A549 (cell line): ENCODE data around the gene FOLR1. TPM values are rescaled to one million over a fixed set of nuclear protein-coding genes. Genes with fewer than 3 reads are reported as not detected.

ENCODE experiments used
- ATAC-seq, 2 experiments: fragments of 200-7000 bp in 1 of 2; fragments of >200 bp in 1 of 2; cut with Nextera tagmentation in 1 of 2; cut with Tn5 transposase in 1 of 2; 3 replicates each; pipeline versions ENCODE4 v1.8.0 to v1.9.1; 2018 to 2020; ENCODE audit warnings: mild to moderate bottlenecking in 1 of 2, moderate library complexity in 1 of 2
- CTCF ChIA-PET: fragments of 300-600 bp; sonication (Branson Sonifier 250); formaldehyde crosslinking; extraction: SDS; loops from one replicate; lab custom pipeline; 2021; ENCODE audit warnings: antibody characterized with exemption, inconsistent platforms; lab: Yijun Ruan, JAX
- POLR2A ChIA-PET: fragments of 350-600 bp; formaldehyde crosslinking; extraction: SDS; loops from one replicate; lab custom pipeline; 2021; ENCODE audit warnings: antibody characterized with exemption, inconsistent platforms; lab: Yijun Ruan, JAX
- DNase-seq, 2 experiments: peaks; one replicate each; pipeline versions ENCODE4 v3.0.0 to v3.0.0-alpha.2; 2011 to 2016; ENCODE audit warnings: low read depth in 1 of 2, low spot score in 1 of 2
- FAIRE-seq: peaks from 2 replicates; lab custom pipeline; 2011; peaks lifted over from hg19 to GRCh38; lab: Jason Lieb, UNC
- H3K27ac ChIP-seq, 2 experiments: fragments of >200 bp; sonication (Bioruptor Twin); formaldehyde crosslinking; 3 replicates each; pipeline ENCODE4 v1.5.1; 2016 to 2017
- H3K4me1 ChIP-seq: fragments of >200 bp; sonication (Bioruptor Twin); formaldehyde crosslinking; 3 replicates; pipeline ENCODE4 v1.6.1; 2016
- H3K4me2 ChIP-seq: fragments of >200 bp; sonication (Bioruptor Twin); formaldehyde crosslinking; 3 replicates; pipeline ENCODE4 v1.6.1; 2016
- H3K4me3 ChIP-seq: fragments of >200 bp; sonication (Bioruptor Twin); formaldehyde crosslinking; 3 replicates; pipeline ENCODE4 v1.5.1; 2016
- H3K9me3 ChIP-seq: fragments of >200 bp; sonication (Bioruptor Twin); formaldehyde crosslinking; 3 replicates; pipeline ENCODE4 v1.6.1; 2016
- BHLHE40 ChIP-seq: IDR thresholded peaks from 2 replicates; pipeline ENCODE4 v1.6.1; 2012; ENCODE audit warnings: low read depth, low read length, inconsistent platforms
- CTCF ChIP-seq: fragments of >200 bp; sonication (Bioruptor Twin); formaldehyde crosslinking; IDR thresholded peaks from 3 replicates; pipeline ENCODE4 v1.5.1; 2016
- EHF ChIP-seq: fragments of 250-450 bp; sonication (Bioruptor Pico); IDR thresholded peaks from 2 replicates; pipeline ENCODE4 v1.5.0; 2020; ENCODE audit warnings: mild to moderate bottlenecking
- ESRRA ChIP-seq: fragments of 150-350 bp; IDR thresholded peaks from 2 replicates; pipeline ENCODE4 v1.6.1; 2014; ENCODE audit warnings: mild to moderate bottlenecking, low read length, borderline replicate concordance
- GATA3 ChIP-seq: IDR thresholded peaks from 2 replicates; pipeline ENCODE4 v1.6.1; 2012; ENCODE audit warnings: borderline replicate concordance
- HOXA7 ChIP-seq: fragments of 250-450 bp; sonication (Bioruptor Pico); IDR thresholded peaks from 2 replicates; pipeline ENCODE4 v1.5.0; 2020; ENCODE audit warnings: mild to moderate bottlenecking, moderate library complexity
- HOXB5 ChIP-seq: fragments of 250-450 bp; sonication (Bioruptor Pico); IDR thresholded peaks from 2 replicates; pipeline ENCODE4 v1.5.0; 2020; ENCODE audit warnings: mild to moderate bottlenecking, moderate library complexity
- KDM5A ChIP-seq: fragments of 200-600 bp; sonication (generic); IDR thresholded peaks from 2 replicates; pipeline ENCODE4 v1.6.1; 2016; ENCODE audit warnings: antibody characterized with exemption, mild to moderate bottlenecking
- MAX ChIP-seq: IDR thresholded peaks from 2 replicates; pipeline ENCODE4 v1.6.1; 2012
- MAZ ChIP-seq: fragments of 150-350 bp; IDR thresholded peaks from 2 replicates; pipeline ENCODE4 v1.6.1; 2014; ENCODE audit warnings: antibody characterized with exemption, low read depth, low read length, borderline replicate concordance
- POLR2AphosphoS2 ChIP-seq: conservative IDR thresholded peaks from 2 replicates; pipeline ENCODE4 v1.6.1; 2012; ENCODE audit warnings: low read length, improper control_type of control experiment, inconsistent platforms
- RFX5 ChIP-seq: fragments of 450-650 bp; IDR thresholded peaks from 2 replicates; pipeline ENCODE4 v1.7.1; 2014; ENCODE audit warnings: antibody characterized with exemption, mild to moderate bottlenecking, moderate library complexity
- RNF2 ChIP-seq: fragments of 200-600 bp; sonication (generic); IDR thresholded peaks from 2 replicates; pipeline ENCODE4 v1.6.1; 2016; ENCODE audit warnings: low read depth, mild to moderate bottlenecking, antibody characterized with exemption, moderate library complexity, borderline replicate concordance
- SREBF2 ChIP-seq: fragments of 450-650 bp; IDR thresholded peaks from 2 replicates; pipeline ENCODE4 v1.6.1; 2014; ENCODE audit warnings: mild to moderate bottlenecking, moderate library complexity
- TFCP2L1 ChIP-seq: fragments of 250-450 bp; sonication (Bioruptor Pico); IDR thresholded peaks from 2 replicates; pipeline ENCODE4 v1.5.0; 2021; ENCODE audit warnings: mild to moderate bottlenecking
- ZNF302 ChIP-seq: fragments of 250-450 bp; sonication (Bioruptor Pico); IDR thresholded peaks from 2 replicates; pipeline ENCODE4 v1.9.0; 2021; ENCODE audit warnings: inconsistent platforms, mild to moderate bottlenecking, moderate library complexity
- WGBS: methylation state at CpG from one replicate; pipeline ENCODE4 v1.1.6; 2017; ENCODE audit errors: missing lambda C conversion rate; 5-methylcytosine and 5-hydroxymethylcytosine counted together
- polyA plus RNA-seq, 4 experiments: library from polyadenylated mRNA; depleted of rRNA in 3 of 4; stranded (reverse); fragments of >200 nt; fragmentation: RNase III in 1 of 4; extraction: RNeasy Plus Mini Kit Qiagen cat#74134 plus additional on column Dnase treatment in 1 of 4; gene quantifications; 2 replicates in 3 of 4; 3 replicates in 1 of 4; pipeline ENCODE4 v1.2.3, GENCODE V29; 2011 to 2017
- TF ChIP-seq, protein P1 (sequence below): IDR thresholded peaks from 2 replicates; pipeline ENCODE4 v1.6.1; 2012
- TF ChIP-seq, protein P2 (sequence below): fragments of 250-450 bp; sonication (Bioruptor Pico); IDR thresholded peaks from 2 replicates; pipeline ENCODE4 v1.5.0; 2021; ENCODE audit warnings: mild to moderate bottlenecking, moderate library complexity, borderline replicate concordance
- TF ChIP-seq, protein P3 (sequence below): fragments of 250-450 bp; sonication (Bioruptor Pico); IDR thresholded peaks from 2 replicates; pipeline ENCODE4 v1.5.0; 2020; ENCODE audit warnings: low read depth, mild to moderate bottlenecking, moderate library complexity

Gene FOLR1
- polyA plus RNA-seq, 2 of the 4 experiments (the other 2 are of a cell fraction), result 0.08 to 0.22 TPM

- WGBS, result 33% methylated on average over 2 of the region's 2 CpGs
- TF ChIP-seq RFX5 (no peak), BHLHE40 (no peak), ZNF302 (CRISPR knock-in tag) (no peak), MAZ (no peak), HOXB5 (no peak), RNF2 (no peak), MAX (no peak), ESRRA (no peak), POLR2AphosphoS2 (no peak), TFCP2L1 (no peak), KDM5A (no peak)
- TF ChIP-seq, protein P1, sequence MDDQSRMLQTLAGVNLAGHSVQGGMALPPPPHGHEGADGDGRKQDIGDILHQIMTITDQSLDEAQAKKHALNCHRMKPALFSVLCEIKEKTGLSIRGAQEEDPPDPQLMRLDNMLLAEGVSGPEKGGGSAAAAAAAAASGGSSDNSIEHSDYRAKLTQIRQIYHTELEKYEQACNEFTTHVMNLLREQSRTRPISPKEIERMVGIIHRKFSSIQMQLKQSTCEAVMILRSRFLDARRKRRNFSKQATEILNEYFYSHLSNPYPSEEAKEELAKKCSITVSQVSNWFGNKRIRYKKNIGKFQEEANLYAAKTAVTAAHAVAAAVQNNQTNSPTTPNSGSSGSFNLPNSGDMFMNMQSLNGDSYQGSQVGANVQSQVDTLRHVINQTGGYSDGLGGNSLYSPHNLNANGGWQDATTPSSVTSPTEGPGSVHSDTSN, result no peak
- TF ChIP-seq, protein P2, sequence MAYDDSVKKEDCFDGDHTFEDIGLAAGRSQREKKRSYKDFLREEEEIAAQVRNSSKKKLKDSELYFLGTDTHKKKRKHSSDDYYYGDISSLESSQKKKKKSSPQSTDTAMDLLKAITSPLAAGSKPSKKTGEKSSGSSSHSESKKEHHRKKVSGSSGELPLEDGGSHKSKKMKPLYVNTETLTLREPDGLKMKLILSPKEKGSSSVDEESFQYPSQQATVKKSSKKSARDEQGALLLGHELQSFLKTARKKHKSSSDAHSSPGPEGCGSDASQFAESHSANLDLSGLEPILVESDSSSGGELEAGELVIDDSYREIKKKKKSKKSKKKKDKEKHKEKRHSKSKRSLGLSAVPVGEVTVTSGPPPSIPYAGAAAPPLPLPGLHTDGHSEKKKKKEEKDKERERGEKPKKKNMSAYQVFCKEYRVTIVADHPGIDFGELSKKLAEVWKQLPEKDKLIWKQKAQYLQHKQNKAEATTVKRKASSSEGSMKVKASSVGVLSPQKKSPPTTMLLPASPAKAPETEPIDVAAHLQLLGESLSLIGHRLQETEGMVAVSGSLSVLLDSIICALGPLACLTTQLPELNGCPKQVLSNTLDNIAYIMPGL (CRISPR knock-in tag), result no peak
- TF ChIP-seq, protein P3, sequence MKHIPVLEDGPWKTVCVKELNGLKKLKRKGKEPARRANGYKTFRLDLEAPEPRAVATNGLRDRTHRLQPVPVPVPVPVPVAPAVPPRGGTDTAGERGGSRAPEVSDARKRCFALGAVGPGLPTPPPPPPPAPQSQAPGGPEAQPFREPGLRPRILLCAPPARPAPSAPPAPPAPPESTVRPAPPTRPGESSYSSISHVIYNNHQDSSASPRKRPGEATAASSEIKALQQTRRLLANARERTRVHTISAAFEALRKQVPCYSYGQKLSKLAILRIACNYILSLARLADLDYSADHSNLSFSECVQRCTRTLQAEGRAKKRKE (CRISPR knock-in tag), result no peak
- TF ChIP-seq, all 56 proteins: peak for 0
- no peak for ATAC-seq
- no peak for FAIRE-seq
- no peak overlapping the region for H3K4me3 ChIP-seq
- no peak overlapping the region for H3K4me2 ChIP-seq
- CTCF ChIA-PET, result interaction anchor here (1.8 kb wide), 1 partner anchor 196 kb away, joined by 4 read pairs; no protein-coding TSS in a partner anchor
- no peak for DNase-seq
- no peak overlapping the region for H3K27ac ChIP-seq
- POLR2A ChIA-PET, result no interaction called here
- H3K9me3 ChIP-seq, result no peaks in the 10 kb centered on the region
- peaks cover 4% of the 10 kb centered on the region for H3K4me1 ChIP-seq
Observed at GRCh38 chr11:72217841-72218240, 25.9 kb downstream of the FOLR1 start.

GRCh38 chr11:72218251-72218745 lies 26.4 kb downstream of the FOLR1 start:
- no peak overlapping the region for H3K4me3 ChIP-seq
- H3K4me1 ChIP-seq, result peaks cover 4% of the 10 kb centered on the region
- no peaks in the 10 kb centered on the region for H3K9me3 ChIP-seq
- TF ChIP-seq MAZ, result no peak
- no peak for TF ChIP-seq GATA3
- TF ChIP-seq HOXA7, result no peak
- TF ChIP-seq CTCF, result no peak
- TF ChIP-seq, protein P1, result no peak
- TF ChIP-seq KDM5A, result no peak
- TF ChIP-seq SREBF2, result no peak
- no peak for TF ChIP-seq EHF (CRISPR knock-in tag)
- no peak overlapping the region for H3K27ac ChIP-seq
- WGBS, result 51% methylated on average over 5 of the region's 5 CpGs
- H3K4me2 ChIP-seq, result no peak overlapping the region
- ChIA-PET CTCF (interaction anchor here (1.8 kb wide), 1 partner anchor 195 kb away, joined by 4 read pairs; no protein-coding TSS in a partner anchor), POLR2A (no interaction called here)
- FAIRE-seq (no peak), DNase-seq (no peak), ATAC-seq (no peak)
